Activated CD4-positive, alpha-beta T cell treated with anti-CD3 and anti-CD28 coated beads for 36 hours (primary cell): ENCODE measurements around the gene TTLL11. TPM values are rescaled to one million over a fixed set of nuclear protein-coding genes. Genes with fewer than 3 reads are reported as not detected.
A peak's percentile ranks its signal among the peaks of the same experiment; 100 is the strongest.

Experiments used
- ATAC-seq: fragments of 200-7000 bp; cut with Tn5 transposase; one replicate; pipeline ENCODE4 v1.10.0; 2021; ENCODE audit warnings: mild to moderate bottlenecking, moderate library complexity
- CTCF ChIA-PET: fragments of 350-600 bp; sonication (Branson Sonifier 250); formaldehyde crosslinking; loops from one replicate; lab custom pipeline; 2021; ENCODE audit warnings: antibody characterized with exemption; lab: Charles Lee
- POLR2A ChIA-PET: fragments of 350-600 bp; sonication (Branson Sonifier 250); formaldehyde crosslinking; loops from one replicate; lab custom pipeline; 2021; ENCODE audit warnings: antibody characterized with exemption, inconsistent platforms; lab: Charles Lee
- DNase-seq: peaks from one replicate; pipeline ENCODE4 v3.0.0-alpha.2; 2020
- H3K27ac Mint-ChIP-seq: one replicate; pipeline ENCODE4 v1.8.0; 2021; ENCODE audit warnings: mixed read lengths
- H3K27me3 Mint-ChIP-seq: one replicate; pipeline ENCODE4 v1.8.0; 2021; ENCODE audit warnings: mixed read lengths
- H3K36me3 Mint-ChIP-seq: one replicate; pipeline ENCODE4 v1.8.0; 2021; ENCODE audit warnings: low read depth, mixed read lengths
- H3K4me1 Mint-ChIP-seq: one replicate; pipeline ENCODE4 v1.8.0; 2021; ENCODE audit warnings: mixed read lengths
- H3K4me3 Mint-ChIP-seq: one replicate; pipeline ENCODE4 v1.8.0; 2021; ENCODE audit warnings: mild to moderate bottlenecking, moderate library complexity, mixed read lengths
- H3K9me3 Mint-ChIP-seq: one replicate; pipeline ENCODE4 v1.8.0; 2021; ENCODE audit warnings: low read depth, mixed read lengths
- intact Hi-C, 2 experiments: fragments of 100-400 bp; cut with DNase I in 1 of 2; cut with micrococcal nuclease in 1 of 2; formaldehyde crosslinking; loops; one replicate each; pipeline versions ENCODE4 v1.14.2 to v1.15.1; 2022 to 2024; cut with DNase I, micrococcal nuclease
- total RNA-seq, 2 experiments: library from RNA; stranded (reverse); gene quantifications; one replicate each; pipeline ENCODE4 v1.2.3, GENCODE V29; 2021

TTLL11 gene
- total RNA-seq, 2 experiments from 2014 or later = 1.3 to 1.8 TPM

- Mint-ChIP-seq H3K27ac (no peak overlapping the region), H3K9me3 (no peaks in the 10 kb centered on the region), H3K4me3 (no peak overlapping the region), H3K36me3 (no peaks in the 10 kb centered on the region), H3K27me3 (peaks cover 15% of the 10 kb centered on the region), H3K4me1 (peaks cover 3% of the 10 kb centered on the region)
- DNase-seq (no peak), ATAC-seq (no peak)
- intact Hi-C loops = no loop called here
- ChIA-PET POLR2A (no interaction called here), CTCF (no interaction called here)
Measured at GRCh38 chr9:122131401-122132001, 38.4 kb upstream of the TTLL11 start.

GRCh38 chr9:122130837-122131236 is 37.7 kb upstream of the TTLL11 start:
- CTCF ChIA-PET = interaction anchor here (0.6 kb wide), 1 partner anchor 227 kb away, joined by 4 read pairs; no protein-coding TSS in a partner anchor
- H3K4me3 Mint-ChIP-seq = no peak overlapping the region

GRCh38 chr9:122129969-122130368 is 36.9 kb upstream of the TTLL11 start:
- no peaks in the 10 kb centered on the region for H3K36me3 Mint-ChIP-seq
- POLR2A ChIA-PET = no interaction called here

More at GRCh38 chr9:122130837-122131236, 37.7 kb upstream of the TTLL11 start:
- Mint-ChIP-seq H3K36me3 (no peaks in the 10 kb centered on the region), H3K4me1 (peaks cover 9% of the 10 kb centered on the region), H3K9me3 (no peaks in the 10 kb centered on the region), H3K27me3 (peaks cover 22% of the 10 kb centered on the region), H3K27ac (no peak overlapping the region)
- DNase-seq = no peak
- no peak for ATAC-seq
- POLR2A ChIA-PET = no interaction called here
- intact Hi-C loops = no loop called here

GRCh38 chr9:122128969-122129343 is 35.8 kb upstream of the TTLL11 start:
- H3K4me1 Mint-ChIP-seq = peaks cover 13% of the 10 kb centered on the region
- DNase-seq (no peak), ATAC-seq (no peak)
- H3K4me3 Mint-ChIP-seq = no peak overlapping the region
- no peak overlapping the region for H3K27ac Mint-ChIP-seq
- POLR2A ChIA-PET = no interaction called here
- no peaks in the 10 kb centered on the region for H3K9me3 Mint-ChIP-seq
- CTCF ChIA-PET = interaction anchor here (0.9 to 11.9 kb wide), 4 partner anchors 8 to 223 kb away, joined by 3 to 208 read pairs (median 86); no protein-coding TSS in a partner anchor
- intact Hi-C loops = no loop called here
- H3K27me3 Mint-ChIP-seq = peaks cover 31% of the 10 kb centered on the region
- H3K36me3 Mint-ChIP-seq = no peaks in the 10 kb centered on the region

More at GRCh38 chr9:122129969-122130368, 36.9 kb upstream of the TTLL11 start:
- intact Hi-C loops = no loop called here
- CTCF ChIA-PET = interaction anchor here (8.0 to 11.9 kb wide), 2 partner anchors 33 to 222 kb away, joined by 168 to 208 read pairs; no protein-coding TSS in a partner anchor
- Mint-ChIP-seq H3K4me3 (no peak overlapping the region), H3K4me1 (peaks cover 13% of the 10 kb centered on the region), H3K27me3 (peaks cover 28% of the 10 kb centered on the region), H3K27ac (no peak overlapping the region), H3K9me3 (no peaks in the 10 kb centered on the region)
- DNase-seq (no peak), ATAC-seq (no peak)

- no peaks in the 10 kb centered on the region for H3K36me3 Mint-ChIP-seq
- peaks cover 31% of the 10 kb centered on the region for H3K27me3 Mint-ChIP-seq
- intact Hi-C loops = no loop called here
- ChIA-PET POLR2A (interaction anchor here (0.5 kb wide), 1 partner anchor 17 kb away, joined by 3 read pairs; no protein-coding TSS in a partner anchor), CTCF (interaction anchor here (0.9 to 11.9 kb wide), 4 partner anchors 7 to 224 kb away, joined by 3 to 208 read pairs (median 86); no protein-coding TSS in a partner anchor)
- H3K27ac Mint-ChIP-seq = no peak overlapping the region
- DNase-seq (no peak), ATAC-seq (no peak)
- H3K9me3 Mint-ChIP-seq = no peaks in the 10 kb centered on the region
- H3K4me3 Mint-ChIP-seq = no peak overlapping the region
- H3K4me1 Mint-ChIP-seq = peaks cover 13% of the 10 kb centered on the region
Measured at GRCh38 chr9:122128007-122128968, 35.2 kb upstream of the TTLL11 start.

- Mint-ChIP-seq H3K4me1 (peaks cover 13% of the 10 kb centered on the region), H3K4me3 (no peak overlapping the region), H3K9me3 (no peaks in the 10 kb centered on the region), H3K36me3 (no peaks in the 10 kb centered on the region), H3K27ac (no peak overlapping the region), H3K27me3 (peaks cover 31% of the 10 kb centered on the region)
- peak; percentile 48 for DNase-seq
- ChIA-PET CTCF (interaction anchor here (1.0 to 11.9 kb wide), 4 partner anchors 30 to 225 kb away, joined by 3 to 208 read pairs (median 88); partner anchors contain the start of genes MRRF and RBM18), POLR2A (interaction anchor here (0.5 kb wide), 1 partner anchor 18 kb away, joined by 3 read pairs; no protein-coding TSS in a partner anchor)
- peak; percentile 16 for ATAC-seq
- intact Hi-C loops = no loop called here
Measured at GRCh38 chr9:122127396-122127798, 34.3 kb upstream of the TTLL11 start.

GRCh38 chr9:122126331-122127261 is 33.5 kb upstream of the TTLL11 start:
- POLR2A ChIA-PET = no interaction called here
- peak overlapping the region; percentile 56 for H3K4me3 Mint-ChIP-seq
- intact Hi-C loops = no loop called here
- peaks cover 31% of the 10 kb centered on the region for H3K27me3 Mint-ChIP-seq
- H3K4me1 Mint-ChIP-seq = peaks cover 13% of the 10 kb centered on the region
- CTCF ChIA-PET = interaction anchor here (0.5 to 11.9 kb wide), 12 partner anchors 11 to 682 kb away, joined by 3 to 208 read pairs (median 3); partner anchors contain the start of genes MRRF and RBM18
- no peaks in the 10 kb centered on the region for H3K9me3 Mint-ChIP-seq
- no peak for ATAC-seq
- H3K27ac Mint-ChIP-seq = no peak overlapping the region
- peak; percentile 46 for DNase-seq
- no peaks in the 10 kb centered on the region for H3K36me3 Mint-ChIP-seq

- Mint-ChIP-seq H3K4me3 (peak overlapping the region; percentile 56), H3K4me1 (peaks cover 13% of the 10 kb centered on the region), H3K9me3 (no peaks in the 10 kb centered on the region), H3K36me3 (no peaks in the 10 kb centered on the region), H3K27ac (no peak overlapping the region), H3K27me3 (peaks cover 26% of the 10 kb centered on the region)
- ChIA-PET POLR2A (no interaction called here), CTCF (interaction anchor here (0.5 to 11.9 kb wide), 32 partner anchors 8 to 685 kb away, joined by 3 to 208 read pairs (median 4); partner anchors contain the start of genes MORN5, MRRF, NDUFA8 and RBM18)
- intact Hi-C loops = loop anchor here (1.0 to 2.0 kb wide), 4 partner anchors 33 to 685 kb away; partner anchors contain the start of genes MORN5 (in 1 of the 2) and NDUFA8 (in 1 of the 2)
- ATAC-seq = peak; percentile 5
- DNase-seq = no peak
Measured at GRCh38 chr9:122125509-122126330, 32.6 kb upstream of the TTLL11 start.

GRCh38 chr9:122125158-122125508 is 32.0 kb upstream of the TTLL11 start:
- peak; percentile 88 for DNase-seq
- Mint-ChIP-seq H3K36me3 (no peaks in the 10 kb centered on the region), H3K4me1 (peaks cover 13% of the 10 kb centered on the region), H3K4me3 (no peak overlapping the region), H3K9me3 (no peaks in the 10 kb centered on the region), H3K27me3 (peaks cover 23% of the 10 kb centered on the region), H3K27ac (no peak overlapping the region)
- CTCF ChIA-PET = interaction anchor here (0.5 to 11.9 kb wide), 42 partner anchors 9 to 1125 kb away, joined by 3 to 208 read pairs (median 4); partner anchors contain the start of genes MORN5, MRRF, NDUFA8 and RBM18
- POLR2A ChIA-PET = interaction anchor here (1.0 kb wide), 1 partner anchor 26 kb away, joined by 5 read pairs; no protein-coding TSS in a partner anchor
- intact Hi-C loops = loop anchor here (1.0 to 2.0 kb wide), 4 partner anchors 34 to 685 kb away; partner anchors contain the start of genes MORN5 (in 1 of the 2) and NDUFA8 (in 1 of the 2)
- peak; percentile 80 for ATAC-seq
